Activated CD8-positive, alpha-beta T cell treated with anti-CD3 and anti-CD28 coated beads for 36 hours (primary cell): ENCODE data around the gene ADCY10. TPM values are rescaled to one million over a fixed set of nuclear protein-coding genes. Genes with fewer than 3 reads are reported as not detected.
"Not testable (repeated sequence)": the region's sequence is repeated elsewhere in the genome, so short reads cannot be mapped to it uniquely, and the experiment has no call there.

Experiments used
- ATAC-seq: fragments of 200-7000 bp; cut with Tn5 transposase; one replicate; pipeline ENCODE4 v1.10.0; 2021; ENCODE audit warnings: mild to moderate bottlenecking, moderate library complexity
- CTCF ChIA-PET: fragments of 350-600 bp; sonication (Branson Sonifier 250); formaldehyde crosslinking; loops from one replicate; lab custom pipeline; 2021; ENCODE audit warnings: antibody characterized with exemption; lab: Charles Lee
- POLR2A ChIA-PET: fragments of 350-600 bp; sonication (Branson Sonifier 250); formaldehyde crosslinking; loops from one replicate; lab custom pipeline; 2021; ENCODE audit warnings: antibody characterized with exemption; lab: Charles Lee
- DNase-seq: peaks from one replicate; pipeline ENCODE4 v3.0.0-alpha.2; 2020
- H3K27ac Mint-ChIP-seq: one replicate; pipeline ENCODE4 v1.8.0; 2021; ENCODE audit warnings: mild to moderate bottlenecking, mixed read lengths
- H3K27me3 Mint-ChIP-seq: one replicate; pipeline ENCODE4 v1.8.0; 2021; ENCODE audit warnings: mixed read lengths
- H3K36me3 Mint-ChIP-seq: one replicate; pipeline ENCODE4 v1.8.0; 2021; ENCODE audit warnings: low read depth, mixed read lengths
- H3K4me1 Mint-ChIP-seq: one replicate; pipeline ENCODE4 v1.8.0; 2021; ENCODE audit warnings: low read depth, mixed read lengths
- H3K4me3 Mint-ChIP-seq: one replicate; pipeline ENCODE4 v1.8.0; 2021; ENCODE audit warnings: mild to moderate bottlenecking, moderate library complexity, mixed read lengths
- H3K9me3 Mint-ChIP-seq: one replicate; pipeline ENCODE4 v1.8.0; 2021; ENCODE audit warnings: mixed read lengths
- CTCF ChIP-seq: fragments of 200-600 bp; IDR thresholded peaks from one replicate; pipeline ENCODE4 v1.8.0; 2022; ENCODE audit warnings: antibody characterized with exemption, mild to moderate bottlenecking
- intact Hi-C: fragments of 100-400 bp; cut with micrococcal nuclease; formaldehyde crosslinking; loops from one replicate; pipeline ENCODE4 v1.10.0; 2022
- total RNA-seq, 2 experiments: library from RNA; stranded (reverse); gene quantifications; one replicate each; pipeline ENCODE4 v1.2.3, GENCODE V29; 2021

ADCY10 gene
- total RNA-seq, 2 experiments from 2014 or later, result 0.05 TPM; not detected in 1

GRCh38 chr1:167864392-167865032 is 49.4 kb downstream of the ADCY10 start:
- Mint-ChIP-seq H3K4me3 (no peak overlapping the region), H3K4me1 (no peaks in the 10 kb centered on the region), H3K27ac (no peak overlapping the region), H3K36me3 (no peaks in the 10 kb centered on the region), H3K27me3 (no peaks in the 10 kb centered on the region), H3K9me3 (no peaks in the 10 kb centered on the region)
- POLR2A ChIA-PET, result no interaction called here
- CTCF ChIA-PET, result no interaction called here
- ATAC-seq, result no peak
- intact Hi-C loops, result no loop called here
- DNase-seq, result no peak
- no peak for TF ChIP-seq CTCF

GRCh38 chr1:167863921-167864279 is 50.0 kb downstream of the ADCY10 start:
- no peaks in the 10 kb centered on the region for H3K9me3 Mint-ChIP-seq
- H3K27me3 Mint-ChIP-seq, result no peaks in the 10 kb centered on the region
- ATAC-seq (no peak), DNase-seq (no peak)
- no peak for TF ChIP-seq CTCF
- no peaks in the 10 kb centered on the region for H3K36me3 Mint-ChIP-seq
- H3K4me1 Mint-ChIP-seq, result no peaks in the 10 kb centered on the region
- CTCF ChIA-PET, result no interaction called here
- H3K4me3 Mint-ChIP-seq, result no peak overlapping the region
- intact Hi-C loops, result no loop called here
- no peak overlapping the region for H3K27ac Mint-ChIP-seq
- POLR2A ChIA-PET, result no interaction called here

GRCh38 chr1:167863191-167863920 is 50.6 kb downstream of the ADCY10 start:
- H3K4me1 Mint-ChIP-seq, ATAC-seq, DNase-seq, H3K36me3 Mint-ChIP-seq, H3K4me3 Mint-ChIP-seq, H3K9me3 Mint-ChIP-seq, CTCF ChIA-PET, H3K27me3 Mint-ChIP-seq, POLR2A ChIA-PET, intact Hi-C loops, H3K27ac Mint-ChIP-seq: not testable (repeated sequence)

- Mint-ChIP-seq H3K36me3 (no peaks in the 10 kb centered on the region), H3K4me1 (no peaks in the 10 kb centered on the region), H3K27me3 (no peaks in the 10 kb centered on the region), H3K4me3 (no peak overlapping the region), H3K9me3 (no peaks in the 10 kb centered on the region), H3K27ac (no peak overlapping the region)
- CTCF ChIA-PET, result interaction anchor here (1.2 kb wide), 1 partner anchor 19 kb away, joined by 3 read pairs; no protein-coding TSS in a partner anchor
- intact Hi-C loops, result no loop called here
- DNase-seq (no peak), ATAC-seq (no peak)
- no peak for TF ChIP-seq CTCF
- POLR2A ChIA-PET, result no interaction called here
These were observed 51.4 kb downstream of the ADCY10 start for GRCh38 chr1:167862432-167863076.

- no peak for DNase-seq
- no peaks in the 10 kb centered on the region for H3K9me3 Mint-ChIP-seq
- no peaks in the 10 kb centered on the region for H3K36me3 Mint-ChIP-seq
- H3K27me3 Mint-ChIP-seq, result no peaks in the 10 kb centered on the region
- no peak overlapping the region for H3K27ac Mint-ChIP-seq
- H3K4me1 Mint-ChIP-seq, result no peaks in the 10 kb centered on the region
- no peak for TF ChIP-seq CTCF
- intact Hi-C loops, result no loop called here
- ChIA-PET CTCF (interaction anchor here (1.2 kb wide), 1 partner anchor 18 kb away, joined by 3 read pairs; no protein-coding TSS in a partner anchor), POLR2A (interaction anchor here (1.5 kb wide), 1 partner anchor 19 kb away, joined by 3 read pairs; no protein-coding TSS in a partner anchor)
- ATAC-seq, result no peak
- H3K4me3 Mint-ChIP-seq, result no peak overlapping the region
These were observed 52.1 kb downstream of the ADCY10 start for GRCh38 chr1:167861664-167862381.
